Effector memory CD4-positive, alpha-beta T cell (primary cell): Measurements from ENCODE around the gene POLR1H.
A peak's percentile ranks its signal among the peaks of the same experiment; 100 is the strongest.
"Not testable (repeated sequence)": the region's sequence is repeated elsewhere in the genome, so short reads cannot be mapped to it uniquely, and the experiment has no call there.

Experiments used
- DNase-seq, 3 donors: peaks; one replicate each; pipeline ENCODE4 v3.0.0-alpha.2; 2020
- H3K27ac ChIP-seq: 2 replicates; pipeline ENCODE4 v1.7.0; 2013; ENCODE audit warnings: mild to moderate bottlenecking, low read length, moderate library complexity; ENCODE audit not compliant: insufficient read depth, poor library complexity, severe bottlenecking
- H3K27me3 ChIP-seq: replicated peaks from 2 replicates; pipeline ENCODE4 v1.7.0; 2013; ENCODE audit warnings: mild to moderate bottlenecking, low read length; ENCODE audit not compliant: insufficient read depth, control insufficient read depth, poor library complexity, severe bottlenecking
- H3K36me3 ChIP-seq: 2 replicates; pipeline ENCODE4 v1.7.0; 2013; ENCODE audit warnings: mild to moderate bottlenecking, low read length, moderate library complexity; ENCODE audit not compliant: control insufficient read depth, insufficient read depth
- H3K4me1 ChIP-seq: 2 replicates; pipeline ENCODE4 v1.7.0; 2013; ENCODE audit warnings: low read length, mild to moderate bottlenecking; ENCODE audit not compliant: control insufficient read depth, insufficient read depth, poor library complexity, severe bottlenecking
- H3K4me3 ChIP-seq: 2 replicates; pipeline ENCODE4 v1.7.0; 2013; ENCODE audit warnings: low read length, low read depth, mild to moderate bottlenecking; ENCODE audit not compliant: insufficient read depth, poor library complexity, severe bottlenecking
- H3K9me3 ChIP-seq: 2 replicates; pipeline ENCODE4 v1.7.0; 2013; ENCODE audit warnings: mild to moderate bottlenecking, low read length, moderate library complexity; ENCODE audit not compliant: control insufficient read depth
- total RNA-seq, 3 donors: gene quantifications; one replicate each; lab custom pipeline; 2026; lab: John Stamatoyannopoulos, UW

Gene POLR1H, protein sequence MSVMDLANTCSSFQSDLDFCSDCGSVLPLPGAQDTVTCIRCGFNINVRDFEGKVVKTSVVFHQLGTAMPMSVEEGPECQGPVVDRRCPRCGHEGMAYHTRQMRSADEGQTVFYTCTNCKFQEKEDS
- total RNA-seq: 18.5 to 29.2 (median 24.8) reads per million in 3 donors

DNA sequence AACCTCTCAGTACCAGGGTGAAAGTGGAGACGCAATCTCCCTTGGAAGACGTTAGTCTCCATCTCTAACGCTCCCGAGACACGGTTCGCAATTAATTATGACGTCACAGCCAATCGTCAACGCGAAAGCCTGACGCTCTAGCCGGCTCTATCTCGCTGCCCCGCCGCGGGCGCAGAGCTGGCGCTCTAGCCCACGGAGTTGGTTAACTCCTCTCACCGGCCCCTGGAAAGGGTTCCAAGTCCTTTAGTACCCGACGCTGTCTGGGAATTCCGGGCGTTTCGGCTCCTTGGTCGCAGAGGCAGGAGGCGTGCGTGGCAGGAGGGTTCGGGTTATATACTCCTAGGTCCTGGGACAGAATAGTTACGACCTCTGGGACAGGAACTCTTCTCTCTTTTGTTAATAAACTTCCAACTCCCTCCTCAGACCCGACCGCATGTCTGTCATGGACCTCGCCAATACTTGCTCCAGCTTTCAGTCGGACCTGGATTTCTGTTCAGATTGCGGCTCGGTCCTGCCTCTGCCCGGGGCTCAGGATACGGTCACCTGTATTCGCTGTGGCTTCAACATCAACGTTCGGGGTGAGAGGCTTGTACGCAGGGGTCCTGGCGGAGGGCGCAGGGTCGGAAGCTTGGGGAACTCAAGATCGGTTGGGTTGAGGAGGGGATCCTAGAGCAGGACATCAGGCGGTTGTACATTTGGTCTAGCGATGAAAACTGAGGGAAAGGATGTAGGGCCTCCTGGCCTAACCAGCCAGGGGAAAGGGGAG, at the start of gene POLR1H:
Gene POLR1H, plus strand, starts transcription at position 174 of the 766 bp plus-strand sequence. Its CDS starts 260 bp downstream, at position 434.
- no peaks in the 10 kb centered on the region for H3K9me3 ChIP-seq
- H3K27ac ChIP-seq: peak within 1 kb of the TSS; percentile 93
- DNase-seq: peak; percentile 73 to 81 (median 74)
- no peaks in the 10 kb centered on the region for H3K27me3 ChIP-seq
- peak within 1 kb of the TSS; percentile 94 for H3K4me3 ChIP-seq
- peaks cover 6% of the 10 kb centered on the region for H3K36me3 ChIP-seq
- peaks cover 15% of the 10 kb centered on the region for H3K4me1 ChIP-seq

DNA sequence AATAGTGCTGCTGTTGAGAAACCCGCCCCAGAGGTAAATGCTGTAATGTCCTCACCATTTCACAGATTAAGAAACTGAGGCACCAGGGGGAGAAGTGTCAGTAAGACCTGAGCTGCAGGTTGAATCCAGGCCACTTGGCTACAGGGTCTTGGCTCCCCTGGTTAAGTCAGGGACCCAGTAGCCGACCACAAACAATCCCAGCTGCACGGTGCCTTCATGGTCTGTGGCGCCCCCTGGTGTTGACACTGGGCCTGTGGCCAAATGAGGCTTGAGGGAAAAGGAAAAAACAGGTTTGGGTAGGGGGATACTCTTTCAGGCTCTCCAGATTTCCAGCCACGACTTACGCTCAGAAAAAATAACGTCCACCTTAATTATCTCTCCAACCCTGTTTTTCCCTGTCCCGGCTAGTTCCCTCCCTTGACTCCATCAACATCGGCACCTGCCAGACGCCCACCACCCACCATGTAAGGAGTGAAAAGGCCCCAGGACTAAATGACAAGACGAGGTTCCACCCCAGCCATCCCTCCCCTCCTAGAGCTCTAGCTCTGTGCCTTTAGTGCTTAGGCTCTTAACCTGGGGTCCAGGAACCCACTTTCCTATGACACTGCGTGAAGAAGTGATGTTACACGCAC, 47.7 kb upstream of the POLR1H start:
- Histone ChIP-seq H3K36me3 (no peaks in the 10 kb centered on the region), H3K27me3 (no peaks in the 10 kb centered on the region), H3K4me1 (no peaks in the 10 kb centered on the region), H3K27ac (no peak overlapping the region), H3K9me3 (no peaks in the 10 kb centered on the region), H3K4me3 (no peak overlapping the region)
- DNase-seq: peak in 1 of 3 donors; percentile 30

DNA sequence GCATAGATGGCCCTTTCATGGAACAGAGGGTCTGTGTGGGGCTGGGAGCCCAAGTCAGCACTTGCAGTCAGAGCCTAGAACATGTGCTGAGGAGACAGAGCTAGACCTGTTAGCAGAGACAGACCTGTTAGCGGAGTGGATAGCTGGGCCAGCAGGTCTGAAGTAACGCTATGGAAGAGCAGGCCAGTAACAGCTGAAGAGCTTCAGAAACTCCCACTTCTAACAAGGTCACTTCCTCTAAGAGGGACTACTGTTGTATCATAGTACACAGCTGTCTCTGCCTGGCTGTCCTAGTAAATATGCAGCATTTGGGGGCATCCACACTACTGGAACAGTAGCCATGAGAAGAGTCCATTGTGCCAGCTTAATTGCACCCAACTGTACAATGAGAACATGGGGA, 41.2 kb upstream of the POLR1H start:
- no peaks in the 10 kb centered on the region for H3K4me1 ChIP-seq
- no peak for DNase-seq
- H3K4me3 ChIP-seq: no peak overlapping the region
- no peaks in the 10 kb centered on the region for H3K27me3 ChIP-seq
- no peaks in the 10 kb centered on the region for H3K9me3 ChIP-seq
- H3K27ac ChIP-seq: no peak overlapping the region
- peaks cover 4% of the 10 kb centered on the region for H3K36me3 ChIP-seq

DNA sequence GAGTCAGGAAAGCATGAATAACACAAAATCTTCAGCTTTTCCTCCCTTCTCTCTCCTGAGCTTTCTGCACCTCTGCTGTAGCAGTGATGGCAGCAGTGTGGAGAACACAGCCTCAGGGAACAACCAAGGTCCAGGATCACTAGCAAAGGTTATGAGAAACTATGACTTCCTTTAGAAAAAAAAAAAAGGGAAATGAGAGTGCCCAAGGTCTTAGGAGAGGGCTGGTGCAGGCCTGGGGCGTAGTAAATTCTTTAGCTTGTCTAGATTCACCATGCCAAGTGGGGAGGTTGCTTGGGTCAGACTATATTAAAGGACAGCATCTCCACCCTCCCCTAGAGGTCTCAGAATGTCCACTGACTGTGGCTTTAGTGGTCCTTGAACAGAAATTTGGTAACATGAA, 40.4 kb upstream of the POLR1H start:
- H3K9me3 ChIP-seq: no peaks in the 10 kb centered on the region
- H3K4me1 ChIP-seq: no peaks in the 10 kb centered on the region
- peaks cover 4% of the 10 kb centered on the region for H3K36me3 ChIP-seq
- H3K27ac ChIP-seq: no peak overlapping the region
- DNase-seq: no peak
- H3K4me3 ChIP-seq: no peak overlapping the region
- H3K27me3 ChIP-seq: no peaks in the 10 kb centered on the region

DNA sequence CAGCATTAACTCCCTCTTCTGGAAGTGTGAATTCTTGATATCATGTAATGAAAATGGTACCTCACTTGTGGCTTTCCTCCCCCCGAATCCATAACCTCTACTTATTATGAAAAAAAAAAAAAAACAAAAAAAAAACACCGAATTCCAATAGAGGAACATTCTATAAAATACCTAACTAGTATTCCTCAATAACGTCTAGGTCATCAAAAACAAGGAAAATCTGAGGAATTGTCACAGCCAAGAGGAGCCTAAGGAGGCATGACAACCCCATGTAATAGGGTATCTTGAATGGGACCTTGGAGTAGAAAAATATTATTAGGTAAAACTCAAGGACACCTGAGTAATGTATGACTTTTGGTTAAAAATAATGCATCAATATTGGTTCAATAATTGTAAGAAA, 38.9 kb upstream of the POLR1H start:
- Histone ChIP-seq H3K27ac (no peak overlapping the region), H3K27me3 (no peaks in the 10 kb centered on the region), H3K9me3 (no peaks in the 10 kb centered on the region), H3K4me3 (no peak overlapping the region), H3K4me1 (no peaks in the 10 kb centered on the region), H3K36me3 (peaks cover 4% of the 10 kb centered on the region)
- DNase-seq: no peak

DNA sequence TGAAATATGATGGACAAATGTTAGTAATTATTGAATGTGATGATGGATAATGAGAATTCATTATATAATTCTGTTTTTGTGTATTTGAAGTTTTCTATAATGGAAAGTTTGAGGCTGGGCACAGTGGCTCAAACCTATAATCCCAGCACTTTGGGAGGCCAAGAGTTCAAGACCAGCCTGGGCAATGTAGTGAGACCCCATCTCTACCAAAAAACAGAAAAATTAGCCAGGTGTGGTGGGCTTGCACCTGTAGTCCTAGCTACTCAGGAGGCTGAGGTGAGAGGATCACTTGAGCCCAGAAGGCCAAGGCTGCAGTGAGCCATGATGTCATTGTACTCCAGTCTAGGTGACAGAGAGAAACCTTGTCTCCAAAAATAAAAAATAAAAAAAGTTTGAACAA, 38.4 kb upstream of the POLR1H start:
- DNase-seq, H3K9me3 ChIP-seq, H3K27ac ChIP-seq, H3K4me3 ChIP-seq, H3K4me1 ChIP-seq, H3K36me3 ChIP-seq, H3K27me3 ChIP-seq: not testable (repeated sequence)

DNA sequence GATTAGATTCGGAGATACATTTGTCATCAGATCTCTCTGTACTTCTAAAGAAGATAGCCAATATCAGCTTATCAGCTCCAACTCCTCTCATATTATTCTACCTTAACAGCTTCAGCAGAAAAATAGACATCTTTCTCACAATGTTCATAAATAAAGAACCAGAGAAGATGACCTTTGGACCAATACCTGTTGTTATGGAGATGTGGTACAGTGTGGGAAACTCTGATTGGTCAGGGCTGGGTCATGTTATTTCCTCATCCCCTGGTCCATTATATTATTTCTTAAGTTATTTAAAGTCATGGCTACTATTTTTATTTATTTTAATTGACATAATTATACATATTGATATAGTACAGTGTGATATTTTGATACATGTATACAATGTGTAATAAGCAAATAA, 35.9 kb upstream of the POLR1H start:
- no peaks in the 10 kb centered on the region for H3K9me3 ChIP-seq
- H3K36me3 ChIP-seq: no peaks in the 10 kb centered on the region
- no peaks in the 10 kb centered on the region for H3K27me3 ChIP-seq
- H3K4me3 ChIP-seq: no peak overlapping the region
- H3K27ac ChIP-seq: no peak overlapping the region
- DNase-seq: no peak
- no peaks in the 10 kb centered on the region for H3K4me1 ChIP-seq

DNA sequence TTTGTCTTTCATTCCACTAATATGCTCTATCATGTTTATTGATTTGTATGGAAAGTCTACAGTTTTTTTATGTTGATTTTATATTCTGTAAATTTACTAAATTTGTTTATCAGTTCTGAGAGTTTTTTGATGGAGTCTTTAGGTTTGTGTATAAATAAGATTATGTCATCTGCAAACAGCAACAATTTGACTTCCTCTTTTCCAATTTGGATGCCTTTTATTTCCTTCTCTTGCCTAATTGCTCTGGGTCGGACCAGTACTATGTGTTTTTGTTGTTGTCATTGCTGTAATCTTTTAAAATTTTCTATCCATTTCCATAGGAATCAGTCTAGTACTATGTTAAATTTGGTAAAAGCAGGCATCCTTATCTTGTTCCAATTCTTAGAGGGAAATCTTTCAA, 31.5 kb upstream of the POLR1H start:
- H3K27ac ChIP-seq: no peak overlapping the region
- H3K36me3 ChIP-seq: peaks cover 5% of the 10 kb centered on the region
- no peak for DNase-seq
- no peak overlapping the region for H3K4me3 ChIP-seq
- no peaks in the 10 kb centered on the region for H3K9me3 ChIP-seq
- H3K4me1 ChIP-seq: no peaks in the 10 kb centered on the region
- no peaks in the 10 kb centered on the region for H3K27me3 ChIP-seq

DNA sequence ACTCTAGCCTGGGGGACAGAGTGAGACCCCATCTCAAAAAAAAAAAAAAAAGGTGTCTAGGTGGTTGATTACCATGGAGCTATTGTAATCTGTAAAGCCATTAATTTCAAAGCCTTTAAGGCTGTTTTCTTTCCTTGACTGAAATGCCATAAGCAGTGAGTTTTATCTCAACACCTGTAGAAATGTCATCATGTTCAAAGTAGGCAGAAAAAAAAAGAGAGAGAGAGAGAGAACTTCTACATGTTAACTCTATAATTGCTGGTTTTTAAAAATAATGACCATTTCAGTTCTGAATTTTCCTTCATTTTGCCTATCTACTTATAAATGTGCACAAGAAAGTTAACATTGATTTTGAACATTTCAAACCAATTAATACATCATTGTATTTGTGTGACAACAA, 29.7 kb upstream of the POLR1H start:
- H3K9me3 ChIP-seq: no peaks in the 10 kb centered on the region
- no peaks in the 10 kb centered on the region for H3K4me1 ChIP-seq
- H3K27me3 ChIP-seq: no peaks in the 10 kb centered on the region
- no peak overlapping the region for H3K27ac ChIP-seq
- H3K36me3 ChIP-seq: peaks cover 9% of the 10 kb centered on the region
- no peak overlapping the region for H3K4me3 ChIP-seq
- no peak for DNase-seq

DNA sequence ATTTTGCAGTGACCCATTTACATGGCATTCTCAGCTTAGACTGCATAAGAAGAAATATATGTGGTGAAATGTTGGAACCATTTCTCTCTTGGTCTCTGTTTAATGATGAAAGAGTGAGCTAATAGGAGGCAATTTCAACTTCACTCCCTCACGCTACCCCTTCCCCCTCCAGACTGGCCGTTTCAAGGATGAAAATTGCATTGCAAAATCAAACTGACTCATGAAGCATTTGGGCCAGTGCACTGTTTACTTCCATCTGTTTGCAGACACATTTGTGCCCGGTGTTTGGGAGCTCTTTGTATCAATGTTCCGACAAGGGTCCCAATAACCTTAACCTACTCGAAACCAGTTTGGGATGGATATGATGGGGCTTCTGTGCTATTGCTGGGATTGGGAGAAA, 27.6 kb upstream of the POLR1H start:
- not testable (repeated sequence) for H3K4me1 ChIP-seq, H3K9me3 ChIP-seq, H3K36me3 ChIP-seq, DNase-seq, H3K4me3 ChIP-seq, H3K27me3 ChIP-seq, H3K27ac ChIP-seq
